22Rv1 (cell line): ENCODE measurements around the gene EFEMP1.

ENCODE experiments used
- H3K27ac ChIP-seq: fragments of 450-650 bp; 2 replicates; pipeline ENCODE4 v1.5.1; 2017
- CTCF ChIP-seq: fragments of 450-650 bp; IDR thresholded peaks from 2 replicates; pipeline ENCODE4 v1.5.1; 2017; ENCODE audit warnings: mild to moderate bottlenecking
- ZFX ChIP-seq: fragments of 450-650 bp; IDR thresholded peaks from 2 replicates; pipeline ENCODE4 v1.6.1; 2017; ENCODE audit warnings: antibody characterized with exemption, borderline replicate concordance

EFEMP1 gene

GRCh38 chr2:55826246-55826645 lies 97.3 kb downstream of the EFEMP1 start:
- no peak overlapping the region for H3K27ac ChIP-seq
- TF ChIP-seq ZFX (no peak), CTCF (no peak)

GRCh38 chr2:55824551-55825096 lies 99.0 kb downstream of the EFEMP1 start:
- H3K27ac ChIP-seq: no peak overlapping the region
- no peak for TF ChIP-seq ZFX
- TF ChIP-seq CTCF: no peak
